ENCODE results near the gene REN.
A peak's percentile ranks its signal among the peaks of the same experiment; 100 is the strongest.

REN gene

DNA sequence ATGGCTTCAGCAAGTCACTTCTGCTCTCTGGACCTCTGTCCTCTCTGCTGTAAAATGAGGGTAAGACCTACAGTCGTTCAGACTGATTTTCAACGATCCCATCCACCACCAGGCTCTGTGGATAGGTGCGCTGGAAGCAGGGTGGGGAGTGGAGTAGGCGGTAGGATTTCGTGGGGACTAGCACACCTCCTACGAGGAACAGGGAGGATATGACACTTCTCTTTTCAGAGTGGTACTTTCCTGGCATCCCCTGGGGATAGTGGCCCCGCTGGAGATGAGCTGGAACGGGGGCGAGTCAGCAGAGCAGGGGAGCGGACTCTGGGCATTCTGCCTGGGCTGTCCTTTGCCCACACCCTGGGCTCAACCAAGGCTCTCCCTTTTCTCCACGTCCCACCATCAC lies 32.0 kb downstream of the REN start:
- no peaks in the 10 kb centered on the region for H3K9me3 Mint-ChIP-seq
- peak overlapping the region; percentile 74 for H3K27ac Mint-ChIP-seq
- no peak overlapping the region for H3K4me3 Mint-ChIP-seq
- peaks cover 11% of the 10 kb centered on the region for H3K4me1 Mint-ChIP-seq
- no peaks in the 10 kb centered on the region for H3K36me3 Mint-ChIP-seq
- DNase-seq (ENCODE audit: low spot score in 2 of 2) (no peak), ATAC-seq (no peak)

DNA sequence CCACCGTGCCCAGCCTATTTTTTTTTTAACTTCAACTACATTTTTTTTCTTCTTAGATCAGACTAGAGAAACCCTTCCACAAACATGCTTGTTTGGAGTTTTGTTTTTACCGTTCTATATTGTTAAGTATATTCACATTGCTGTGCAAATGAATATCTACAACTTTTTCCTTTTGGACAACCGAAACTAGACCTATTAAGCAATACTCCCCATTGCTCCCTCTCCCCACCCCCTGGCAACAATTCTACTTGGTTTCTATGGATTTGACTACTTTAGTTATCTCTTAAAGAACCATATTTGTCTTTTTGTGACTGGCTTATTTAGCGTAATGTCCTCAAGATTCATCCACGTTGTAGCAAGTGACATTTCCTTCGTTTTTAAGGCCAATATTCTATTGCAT lies 33.4 kb downstream of the REN start:
- H3K4me1 Mint-ChIP-seq, result peaks cover 25% of the 10 kb centered on the region
- DNase-seq (ENCODE audit: low spot score in 2 of 2) (no peak), ATAC-seq (no peak)
- no peaks in the 10 kb centered on the region for H3K36me3 Mint-ChIP-seq
- H3K27ac Mint-ChIP-seq, result no peak overlapping the region
- H3K4me3 Mint-ChIP-seq, result no peak overlapping the region
- no peaks in the 10 kb centered on the region for H3K9me3 Mint-ChIP-seq

GRCh38 chr1:204131978-204132377 lies 34.2 kb downstream of the REN start:
- no peaks in the 10 kb centered on the region for H3K9me3 Mint-ChIP-seq
- H3K4me3 Mint-ChIP-seq, result no peak overlapping the region
- H3K27ac Mint-ChIP-seq, result no peak overlapping the region
- no peaks in the 10 kb centered on the region for H3K36me3 Mint-ChIP-seq
- peaks cover 32% of the 10 kb centered on the region for H3K4me1 Mint-ChIP-seq
- DNase-seq (ENCODE audit: low spot score in 2 of 2) (no peak), ATAC-seq (no peak)

- Mint-ChIP-seq H3K27ac (peak overlapping the region; percentile 83), H3K36me3 (no peaks in the 10 kb centered on the region), H3K4me1 (peaks cover 40% of the 10 kb centered on the region), H3K4me3 (no peak overlapping the region), H3K9me3 (no peaks in the 10 kb centered on the region)
- no peak for ATAC-seq
- no peak for DNase-seq (ENCODE audit: low spot score in 2 of 2)
These were observed 34.9 kb downstream of the REN start for GRCh38 chr1:204130981-204131892.

- ATAC-seq (no peak), DNase-seq (ENCODE audit: low spot score in 2 of 2) (no peak)
- no peaks in the 10 kb centered on the region for H3K36me3 Mint-ChIP-seq
- peaks cover 40% of the 10 kb centered on the region for H3K4me1 Mint-ChIP-seq
- no peak overlapping the region for H3K4me3 Mint-ChIP-seq
- no peaks in the 10 kb centered on the region for H3K9me3 Mint-ChIP-seq
- H3K27ac Mint-ChIP-seq, result peak overlapping the region; percentile 83
These were observed 36.0 kb downstream of the REN start for GRCh38 chr1:204130178-204130577.

GRCh38 chr1:204128964-204129896 lies 36.9 kb downstream of the REN start:
- H3K9me3 Mint-ChIP-seq, result no peaks in the 10 kb centered on the region
- H3K27ac Mint-ChIP-seq, result peak overlapping the region; percentile 83
- no peak overlapping the region for H3K4me3 Mint-ChIP-seq
- H3K4me1 Mint-ChIP-seq, result peaks cover 40% of the 10 kb centered on the region
- ATAC-seq (peak; percentile 83), DNase-seq (ENCODE audit: low spot score in 2 of 2) (peak; percentile 54 to 76)
- H3K36me3 Mint-ChIP-seq, result no peaks in the 10 kb centered on the region

- DNase-seq (ENCODE audit: low spot score in 2 of 2) (no peak), ATAC-seq (no peak)
- Mint-ChIP-seq H3K27ac (peak overlapping the region; percentile 83), H3K36me3 (peaks cover 2% of the 10 kb centered on the region), H3K9me3 (no peaks in the 10 kb centered on the region), H3K4me1 (peaks cover 40% of the 10 kb centered on the region), H3K4me3 (no peak overlapping the region)
These were observed 37.6 kb downstream of the REN start for GRCh38 chr1:204128464-204128963.

DNA sequence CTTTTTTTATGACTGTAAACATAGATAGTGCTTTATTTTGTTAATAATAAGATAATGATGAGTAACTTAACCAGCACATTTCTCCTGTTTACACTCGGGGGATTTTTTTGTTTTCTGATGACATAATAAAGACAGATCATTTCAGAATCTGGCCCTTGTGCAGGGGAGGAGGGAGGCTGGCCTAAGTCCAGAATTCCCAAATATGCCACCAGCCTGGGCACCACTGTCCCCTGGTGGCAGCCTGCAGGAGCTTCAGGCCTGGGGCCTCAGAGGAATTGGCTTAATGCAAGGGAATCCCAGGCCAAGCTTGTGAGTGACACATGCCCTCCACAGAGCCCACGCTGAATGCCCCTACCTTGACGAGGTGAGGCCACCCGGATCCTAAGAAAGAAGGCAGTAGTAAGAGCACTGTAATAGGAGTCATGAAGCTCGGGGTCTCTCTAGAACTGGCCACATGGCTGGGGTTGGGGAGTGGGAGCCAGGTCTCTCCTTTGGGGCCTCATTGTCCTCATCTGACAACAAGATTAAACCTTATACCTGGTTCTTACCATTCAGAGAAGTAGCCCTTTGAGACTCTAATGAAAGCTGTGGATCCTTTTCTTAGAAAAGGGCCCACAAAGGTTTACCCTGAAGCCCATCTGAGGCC lies 38.4 kb downstream of the REN start:
- peaks cover 40% of the 10 kb centered on the region for H3K4me1 Mint-ChIP-seq
- H3K36me3 Mint-ChIP-seq, result peaks cover 7% of the 10 kb centered on the region
- ATAC-seq (peak; percentile 39), DNase-seq (ENCODE audit: low spot score in 2 of 2) (no peak)
- H3K9me3 Mint-ChIP-seq, result no peaks in the 10 kb centered on the region
- no peak overlapping the region for H3K4me3 Mint-ChIP-seq
- H3K27ac Mint-ChIP-seq, result peak overlapping the region; percentile 83

DNA sequence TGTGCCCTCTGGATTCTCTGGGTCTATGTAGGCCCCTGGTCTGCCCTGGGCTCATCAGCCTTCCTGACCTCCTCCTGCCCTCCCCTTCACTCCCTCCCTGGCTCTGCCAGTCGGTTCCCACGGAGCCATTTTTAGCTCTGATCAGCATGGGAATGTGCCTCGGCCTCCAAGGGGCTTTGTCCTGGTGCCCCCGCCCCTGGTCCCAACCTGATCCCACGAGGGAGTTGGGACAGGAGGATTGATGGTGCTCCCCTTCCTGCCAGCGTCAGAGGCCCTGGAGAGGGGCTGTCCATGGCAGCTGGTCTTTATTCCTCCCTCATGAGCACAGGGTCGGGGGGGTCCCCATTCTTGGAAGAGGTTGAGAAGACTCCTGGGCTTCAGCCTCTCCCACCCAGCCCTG lies 39.2 kb downstream of the REN start:
- no peak overlapping the region for H3K4me3 Mint-ChIP-seq
- ATAC-seq, result no peak

DNA sequence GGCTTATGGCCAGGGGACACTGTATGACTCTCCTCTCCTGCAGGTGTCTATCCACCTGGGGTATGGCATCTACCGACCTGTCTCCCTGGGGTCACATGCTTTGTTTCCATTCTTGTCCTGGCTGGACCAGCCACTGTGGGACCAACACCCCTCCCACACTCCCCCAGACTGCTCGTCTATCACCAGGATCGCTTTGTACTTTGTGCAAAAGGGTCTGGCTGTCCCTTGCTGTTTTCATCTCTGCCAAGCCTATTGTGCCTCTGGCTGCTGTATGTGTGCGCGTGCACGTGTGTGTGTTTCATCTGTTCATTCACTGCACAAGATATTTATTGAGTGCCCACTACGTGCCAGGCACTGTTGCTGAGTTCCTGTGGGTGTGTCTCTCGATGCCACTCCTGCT lies 39.8 kb downstream of the REN start:
- H3K4me1 Mint-ChIP-seq, result peaks cover 40% of the 10 kb centered on the region
- peaks cover 7% of the 10 kb centered on the region for H3K36me3 Mint-ChIP-seq
- DNase-seq (ENCODE audit: low spot score in 2 of 2), result no peak
- H3K9me3 Mint-ChIP-seq, result no peaks in the 10 kb centered on the region
- no peak overlapping the region for H3K4me3 Mint-ChIP-seq
- no peak for ATAC-seq
- peak overlapping the region; percentile 83 for H3K27ac Mint-ChIP-seq

More for the DNA sequence above, 39.2 kb downstream of the REN start:
- peaks cover 40% of the 10 kb centered on the region for H3K4me1 Mint-ChIP-seq
- peak overlapping the region; percentile 83 for H3K27ac Mint-ChIP-seq
- no peaks in the 10 kb centered on the region for H3K9me3 Mint-ChIP-seq
- peaks cover 7% of the 10 kb centered on the region for H3K36me3 Mint-ChIP-seq
- no peak for DNase-seq (ENCODE audit: low spot score in 2 of 2)

GRCh38 chr1:204125759-204126351 lies 40.3 kb downstream of the REN start:
- peak overlapping the region; percentile 83 for H3K27ac Mint-ChIP-seq
- peaks cover 7% of the 10 kb centered on the region for H3K36me3 Mint-ChIP-seq
- no peaks in the 10 kb centered on the region for H3K9me3 Mint-ChIP-seq
- ATAC-seq, result no peak
- H3K4me1 Mint-ChIP-seq, result peaks cover 37% of the 10 kb centered on the region
- H3K4me3 Mint-ChIP-seq, result no peak overlapping the region
- DNase-seq (ENCODE audit: low spot score in 2 of 2), result no peak

DNA sequence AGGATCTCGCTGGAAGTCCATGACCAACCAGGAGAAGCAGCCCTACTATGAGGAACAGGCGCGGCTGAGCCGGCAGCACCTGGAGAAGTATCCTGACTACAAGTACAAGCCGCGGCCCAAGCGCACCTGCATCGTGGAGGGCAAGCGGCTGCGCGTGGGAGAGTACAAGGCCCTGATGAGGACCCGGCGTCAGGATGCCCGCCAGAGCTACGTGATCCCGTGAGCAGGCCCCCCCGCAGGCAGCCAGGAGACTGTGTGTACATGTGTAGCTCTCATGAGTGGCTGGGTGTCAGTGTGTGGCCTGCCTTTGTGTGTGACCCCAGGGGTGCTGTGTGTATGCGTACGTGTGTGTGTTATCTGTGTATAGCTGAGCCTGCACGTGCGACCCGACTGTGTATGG lies 41.5 kb downstream of the REN start:
- Mint-ChIP-seq H3K9me3 (no peaks in the 10 kb centered on the region), H3K4me3 (no peak overlapping the region), H3K4me1 (peaks cover 32% of the 10 kb centered on the region), H3K36me3 (peaks cover 8% of the 10 kb centered on the region), H3K27ac (no peak overlapping the region)
- DNase-seq (ENCODE audit: low spot score in 2 of 2) (no peak), ATAC-seq (no peak)

GRCh38 chr1:204123376-204123775 lies 42.8 kb downstream of the REN start:
- ATAC-seq (no peak), DNase-seq (ENCODE audit: low spot score in 2 of 2) (no peak)
- Mint-ChIP-seq H3K4me1 (peaks cover 21% of the 10 kb centered on the region), H3K27ac (peak overlapping the region; percentile 82), H3K4me3 (no peak overlapping the region), H3K9me3 (no peaks in the 10 kb centered on the region), H3K36me3 (peaks cover 14% of the 10 kb centered on the region)

- Mint-ChIP-seq H3K36me3 (peaks cover 22% of the 10 kb centered on the region), H3K4me1 (peaks cover 8% of the 10 kb centered on the region), H3K4me3 (no peak overlapping the region), H3K9me3 (no peaks in the 10 kb centered on the region), H3K27ac (peak overlapping the region; percentile 82)
- DNase-seq (ENCODE audit: low spot score in 2 of 2) (no peak), ATAC-seq (no peak)
These were observed 44.1 kb downstream of the REN start for GRCh38 chr1:204121840-204122555.
